Stimulated activated CD4-positive, alpha-beta T cell treated with anti-CD3 and anti-CD28 coated beads, TNF-alpha, amount 100 ng/mL, for 4 hours (primary cell): ENCODE measurements around the gene KCNIP3.

ENCODE experiments used
- DNase-seq, 3 experiments: peaks; one replicate each; pipeline ENCODE4 v3.0.0-alpha.2; 2020; ENCODE audit warnings: low read depth in 3 of 3

The KCNIP3 gene

DNA sequence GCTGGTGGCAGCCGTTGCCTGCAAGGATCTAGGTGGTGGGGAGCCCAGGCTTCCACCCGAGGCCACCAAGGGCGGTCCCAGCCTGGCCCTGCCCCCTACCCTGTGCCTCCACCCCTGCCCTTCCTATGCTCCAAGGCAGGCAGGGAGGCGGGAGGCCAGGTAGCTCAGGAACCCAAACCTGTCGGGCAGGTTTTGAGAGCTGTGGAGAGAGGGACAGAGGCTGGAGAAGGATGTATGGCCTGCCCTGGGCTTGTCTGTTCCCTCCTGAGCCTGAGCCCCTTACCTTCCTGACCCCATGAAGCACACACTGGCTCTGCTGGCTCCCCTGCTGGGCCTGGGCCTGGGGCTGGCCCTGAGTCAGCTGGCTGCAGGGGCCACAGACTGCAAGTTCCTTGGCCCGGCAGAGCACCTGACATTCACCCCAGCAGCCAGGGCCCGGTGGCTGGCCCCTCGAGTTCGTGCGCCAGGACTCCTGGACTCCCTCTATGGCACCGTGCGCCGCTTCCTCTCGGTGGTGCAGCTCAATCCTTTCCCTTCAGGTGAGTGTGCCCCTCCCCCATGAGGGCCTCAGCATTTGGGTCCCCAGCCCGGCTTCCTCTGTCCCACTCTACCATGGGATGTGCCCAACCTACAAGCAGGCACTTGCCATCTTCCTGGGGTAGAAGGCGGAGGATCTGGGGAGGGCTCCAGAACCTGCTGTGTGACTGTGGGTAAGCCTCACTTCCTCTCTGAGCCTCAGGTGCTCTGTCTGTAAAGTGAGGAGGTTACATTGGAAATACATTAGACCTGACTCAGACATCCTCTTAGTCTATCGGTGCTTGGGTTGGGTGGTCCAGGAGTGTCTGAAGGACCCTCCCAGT, 22.6 kb upstream of the KCNIP3 start, which contains the start of gene PROM2:
Gene PROM2 (plus strand): TSS at position 159 of the 860 bp plus-strand sequence. CDS start 137 bp downstream, at position 296.
- no peak for DNase-seq

DNA sequence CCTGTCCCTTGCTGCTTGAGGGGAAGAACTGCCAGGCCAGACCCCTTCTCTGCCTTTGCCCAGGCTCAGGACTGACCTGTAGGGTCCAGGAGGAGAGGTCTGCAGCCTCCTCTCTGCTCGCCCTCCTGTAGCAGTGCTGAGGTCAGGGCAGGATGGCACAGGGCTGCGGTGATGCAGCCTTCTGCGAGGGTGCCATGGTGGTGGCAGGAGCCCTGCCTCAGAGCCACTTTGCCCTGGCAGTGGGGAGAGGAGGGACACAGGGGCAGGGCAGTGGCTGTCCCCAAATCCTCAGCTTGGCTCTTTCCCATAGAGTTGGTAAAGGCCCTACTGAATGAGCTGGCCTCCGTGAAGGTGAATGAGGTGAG, 22.0 kb upstream of the KCNIP3 start:
- no peak for DNase-seq

DNA sequence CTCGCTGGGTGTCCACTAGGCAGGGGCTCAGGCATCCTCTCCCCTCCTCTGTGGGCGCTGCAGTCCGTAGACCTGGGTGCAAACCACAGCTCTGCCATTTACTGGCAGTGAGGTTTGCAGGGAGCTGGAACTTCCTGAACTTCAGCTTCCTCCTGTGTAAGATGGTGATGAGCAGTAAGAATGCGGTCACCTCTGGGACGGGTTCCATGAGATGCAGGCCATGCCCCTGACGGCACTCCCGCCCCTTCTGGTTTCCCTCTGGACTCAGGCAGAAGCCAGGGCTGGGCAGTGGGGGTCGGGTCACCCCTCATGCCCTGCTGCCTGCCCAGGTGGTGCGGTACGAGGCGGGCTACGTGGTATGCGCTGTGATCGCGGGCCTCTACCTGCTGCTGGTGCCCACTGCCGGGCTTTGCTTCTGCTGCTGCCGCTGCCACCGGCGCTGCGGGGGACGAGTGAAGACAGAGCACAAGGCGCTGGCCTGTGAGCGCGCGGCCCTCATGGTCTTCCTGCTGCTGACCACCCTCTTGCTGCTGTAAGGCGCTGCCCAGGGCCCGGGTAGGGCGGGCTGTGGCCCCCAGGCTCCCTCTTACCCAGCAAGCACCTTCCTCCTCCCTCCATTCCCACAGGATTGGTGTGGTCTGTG, 21.4 kb upstream of the KCNIP3 start:
- no peak for DNase-seq

DNA sequence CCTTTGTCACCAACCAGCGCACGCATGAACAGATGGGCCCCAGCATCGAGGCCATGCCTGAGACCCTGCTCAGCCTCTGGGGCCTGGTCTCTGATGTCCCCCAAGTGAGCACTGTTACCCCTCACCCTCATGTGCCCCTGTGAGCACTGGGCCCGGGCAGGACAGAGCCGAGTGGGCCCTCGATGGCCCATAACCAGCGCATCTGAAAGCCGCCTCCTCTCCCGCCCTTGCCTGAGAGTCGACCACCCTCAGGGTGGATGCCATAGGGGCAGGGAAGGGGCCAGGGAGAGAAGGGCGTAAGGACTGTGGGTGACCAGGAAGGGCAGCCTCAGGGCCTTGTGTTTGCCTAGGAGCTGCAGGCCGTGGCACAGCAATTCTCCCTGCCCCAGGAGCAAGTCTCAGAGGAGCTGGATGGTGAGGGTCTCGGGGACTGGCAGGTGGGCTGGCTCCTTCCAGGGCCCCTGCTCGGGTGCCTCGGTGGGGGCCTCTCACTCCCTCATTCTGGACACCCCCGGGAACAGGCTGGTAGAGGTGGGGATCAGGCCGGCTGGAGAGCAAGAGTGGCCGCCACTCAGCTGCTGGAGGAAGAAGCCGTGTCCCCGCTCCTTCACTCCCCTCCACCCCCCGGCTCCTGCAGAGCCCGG, 20.8 kb upstream of the KCNIP3 start:
- DNase-seq, result no peak

DNA sequence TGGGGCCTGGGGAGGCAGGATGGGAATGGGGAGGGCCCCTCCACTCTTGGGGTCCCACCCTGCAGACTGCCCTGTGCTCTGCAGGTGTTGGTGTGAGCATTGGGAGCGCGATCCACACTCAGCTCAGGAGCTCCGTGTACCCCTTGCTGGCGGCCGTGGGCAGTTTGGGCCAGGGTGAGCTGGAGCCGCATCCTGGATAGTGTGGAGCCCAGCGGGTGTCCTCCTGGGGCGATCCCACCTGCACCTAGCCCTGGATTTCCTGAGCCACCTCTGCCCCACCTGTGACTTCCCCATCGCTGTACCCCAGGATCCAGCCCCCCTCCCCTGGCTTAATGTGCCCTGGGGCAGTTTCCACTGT, 20.3 kb upstream of the KCNIP3 start:
- DNase-seq, result no peak

DNA sequence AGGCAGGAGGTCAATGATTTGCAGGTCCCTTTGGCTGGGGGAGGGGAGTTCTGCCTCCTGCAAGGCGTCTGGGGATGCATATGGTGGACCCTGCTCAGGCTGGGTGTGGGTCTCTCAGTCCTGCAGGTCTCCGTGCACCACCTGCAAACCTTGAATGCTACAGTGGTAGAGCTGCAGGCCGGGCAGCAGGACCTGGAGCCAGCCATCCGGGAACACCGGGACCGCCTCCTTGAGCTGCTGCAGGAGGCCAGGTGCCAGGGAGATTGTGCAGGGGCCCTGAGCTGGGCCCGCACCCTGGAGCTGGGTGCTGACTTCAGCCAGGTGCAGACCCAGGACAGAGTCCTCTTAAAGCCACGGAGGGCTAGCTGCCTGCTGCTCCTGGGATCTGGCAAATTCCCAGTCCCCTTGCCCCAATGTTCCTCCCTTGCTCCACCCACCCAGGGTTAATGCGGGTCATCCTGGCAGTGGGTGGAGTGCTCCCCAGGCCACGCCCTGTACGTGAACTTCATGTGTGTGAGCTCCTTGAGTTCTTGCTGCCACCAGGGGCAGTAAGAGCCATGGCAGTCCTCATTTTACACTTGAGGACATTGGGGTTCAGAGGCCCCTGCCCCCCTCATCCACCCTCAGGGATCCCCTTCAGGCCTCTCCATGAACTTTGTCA, 19.8 kb upstream of the KCNIP3 start:
- DNase-seq, result no peak

DNA sequence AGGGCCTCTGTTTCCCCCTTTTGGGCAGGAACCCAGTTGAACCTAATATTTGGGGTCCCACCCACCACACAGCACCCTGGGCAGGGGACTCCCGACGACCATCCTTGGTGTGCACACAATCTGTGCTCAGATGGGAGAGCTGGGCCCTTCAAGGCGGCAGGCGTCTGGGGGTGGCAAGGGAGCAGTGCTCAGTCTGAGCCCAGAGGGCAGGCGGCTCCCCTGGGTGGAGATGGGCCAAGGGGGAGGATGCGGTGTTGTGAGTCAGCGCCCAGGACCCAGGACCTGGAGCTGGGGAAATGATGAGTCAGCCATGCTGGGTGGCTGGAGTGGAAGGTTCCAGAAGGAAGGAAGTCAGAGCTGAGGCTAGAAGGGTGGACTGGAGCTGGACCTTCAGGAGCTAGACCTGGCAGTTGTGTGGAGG, 19.1 kb upstream of the KCNIP3 start:
- DNase-seq, result no peak

DNA sequence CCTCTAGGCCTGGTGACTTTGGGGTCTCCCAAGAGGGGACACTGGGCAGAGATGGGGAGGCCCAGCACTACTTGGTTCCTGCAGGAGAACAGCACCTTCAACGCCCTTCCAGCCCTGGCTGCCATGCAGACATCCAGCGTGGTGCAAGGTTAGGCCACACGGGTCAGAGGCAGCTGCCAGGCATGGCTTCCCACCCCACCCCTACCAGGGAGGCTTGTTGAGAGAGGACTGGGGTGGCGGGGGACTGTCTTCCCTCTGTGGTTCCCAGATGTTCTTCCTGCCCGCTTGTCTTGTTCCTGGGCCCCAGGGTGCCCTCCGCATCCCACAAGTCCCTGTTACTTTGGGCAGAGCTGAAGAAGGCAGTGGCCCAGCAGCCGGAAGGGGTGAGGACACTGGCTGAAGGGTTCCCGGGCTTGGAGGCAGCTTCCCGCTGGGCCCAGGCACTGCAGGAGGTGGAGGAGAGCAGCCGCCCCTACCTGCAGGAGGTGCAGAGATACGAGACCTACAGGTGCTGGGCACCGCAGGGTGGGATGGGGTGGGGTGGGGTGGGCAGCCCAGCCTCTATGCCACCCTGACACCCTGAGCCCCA, 18.4 kb upstream of the KCNIP3 start:
- DNase-seq, result no peak

DNA sequence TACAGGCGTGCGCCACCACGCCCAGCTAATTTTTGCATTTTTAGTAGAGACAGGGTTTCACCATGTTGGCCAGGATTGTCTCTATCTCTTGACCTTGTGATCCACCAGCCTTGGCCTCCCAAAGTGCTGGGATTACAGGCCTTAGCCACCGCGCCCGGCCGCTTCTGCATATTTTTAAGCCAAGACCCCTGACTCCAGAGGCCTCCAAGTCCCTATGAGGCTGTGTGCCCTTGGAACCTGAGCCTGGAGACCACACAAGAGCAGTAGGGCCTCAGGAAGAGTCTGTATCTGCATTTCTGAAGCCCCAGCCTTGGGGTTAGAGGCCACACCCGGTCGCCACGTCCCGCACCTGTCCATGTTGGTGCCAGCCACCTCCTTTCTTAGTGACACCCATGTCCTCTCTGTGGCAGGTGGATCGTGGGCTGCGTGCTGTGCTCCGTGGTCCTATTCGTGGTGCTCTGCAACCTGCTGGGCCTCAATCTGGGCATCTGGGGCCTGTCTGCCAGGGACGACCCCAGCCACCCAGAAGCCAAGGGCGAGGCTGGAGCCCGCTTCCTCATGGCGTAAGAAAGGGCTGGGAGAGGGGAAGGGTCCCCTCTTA, 17.6 kb upstream of the KCNIP3 start:
- DNase-seq, result no peak

DNA sequence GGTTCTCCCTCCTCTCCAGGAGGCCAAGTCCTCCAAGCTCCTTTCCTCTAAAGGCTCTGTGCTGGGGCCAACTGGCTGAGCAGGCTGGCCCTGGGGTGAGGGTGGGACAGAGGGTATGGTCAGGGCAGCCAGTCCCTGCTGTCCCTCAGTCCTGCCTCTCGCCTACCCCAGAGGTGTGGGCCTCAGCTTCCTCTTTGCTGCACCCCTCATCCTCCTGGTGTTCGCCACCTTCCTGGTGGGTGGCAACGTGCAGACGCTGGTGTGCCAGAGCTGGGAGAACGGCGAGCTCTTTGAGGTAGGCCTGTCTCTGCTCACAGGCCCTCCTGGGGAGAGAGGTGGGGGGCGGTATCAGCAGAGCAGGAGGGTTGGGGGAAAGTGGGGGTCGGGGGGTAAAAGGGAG, 16.1 kb upstream of the KCNIP3 start:
- DNase-seq, result no peak

DNA sequence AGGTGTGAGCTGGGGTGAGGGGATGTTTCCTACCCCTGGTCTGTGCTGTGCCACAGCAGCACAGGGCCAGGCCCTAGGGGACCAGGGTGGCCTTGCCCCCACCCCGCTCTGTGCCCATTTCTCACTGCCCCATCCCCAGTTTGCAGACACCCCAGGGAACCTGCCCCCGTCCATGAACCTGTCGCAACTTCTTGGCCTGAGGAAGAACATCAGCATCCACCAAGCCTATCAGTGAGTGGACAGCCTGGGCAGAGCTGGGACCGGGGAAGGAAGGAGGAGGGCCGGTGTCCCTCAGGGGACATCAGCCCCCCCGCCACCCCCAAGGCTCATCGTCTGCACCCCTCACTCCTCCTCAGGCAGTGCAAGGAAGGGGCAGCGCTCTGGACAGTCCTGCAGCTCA, 15.4 kb upstream of the KCNIP3 start:
- no peak for DNase-seq

DNA sequence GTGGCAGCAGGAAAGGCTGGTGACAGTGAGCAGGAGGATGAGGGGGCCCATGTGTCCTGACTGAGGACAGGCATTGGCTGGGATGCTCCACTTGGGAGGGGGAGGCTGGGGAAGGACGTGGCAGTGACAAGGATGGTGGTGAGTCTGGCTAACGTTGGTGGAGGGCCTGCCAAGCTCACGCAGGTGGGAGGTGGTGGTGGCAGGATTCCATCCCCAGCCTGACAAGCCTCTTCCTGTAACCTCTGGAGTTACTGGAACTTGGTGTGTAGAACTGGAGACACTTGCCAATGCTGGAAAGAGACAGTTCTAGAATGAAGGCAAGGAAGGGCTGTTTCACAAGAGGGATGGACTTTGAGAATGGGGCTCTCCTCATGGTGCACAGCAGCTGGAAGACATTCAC, 14.7 kb upstream of the KCNIP3 start:
- no peak for DNase-seq

DNA sequence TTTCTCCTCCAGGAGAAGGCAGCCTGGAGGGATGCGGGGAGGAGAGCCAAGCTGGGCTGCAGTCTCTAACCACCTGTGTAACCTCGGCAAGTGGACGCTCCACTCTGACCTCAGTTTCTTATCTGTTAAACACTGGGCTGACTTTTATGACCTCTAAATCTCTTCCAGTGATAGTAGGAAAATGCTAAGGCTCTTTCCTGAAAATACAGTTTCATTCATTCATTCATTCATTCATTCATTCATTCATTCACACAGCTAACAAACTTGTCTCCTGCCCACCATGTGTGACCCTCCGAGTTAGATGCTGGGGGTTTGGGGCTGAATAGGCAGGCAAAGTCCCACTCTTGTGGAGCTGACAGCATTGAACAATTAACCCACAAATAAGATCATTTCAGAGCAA, 13.6 kb upstream of the KCNIP3 start:
- DNase-seq, result no peak

DNA sequence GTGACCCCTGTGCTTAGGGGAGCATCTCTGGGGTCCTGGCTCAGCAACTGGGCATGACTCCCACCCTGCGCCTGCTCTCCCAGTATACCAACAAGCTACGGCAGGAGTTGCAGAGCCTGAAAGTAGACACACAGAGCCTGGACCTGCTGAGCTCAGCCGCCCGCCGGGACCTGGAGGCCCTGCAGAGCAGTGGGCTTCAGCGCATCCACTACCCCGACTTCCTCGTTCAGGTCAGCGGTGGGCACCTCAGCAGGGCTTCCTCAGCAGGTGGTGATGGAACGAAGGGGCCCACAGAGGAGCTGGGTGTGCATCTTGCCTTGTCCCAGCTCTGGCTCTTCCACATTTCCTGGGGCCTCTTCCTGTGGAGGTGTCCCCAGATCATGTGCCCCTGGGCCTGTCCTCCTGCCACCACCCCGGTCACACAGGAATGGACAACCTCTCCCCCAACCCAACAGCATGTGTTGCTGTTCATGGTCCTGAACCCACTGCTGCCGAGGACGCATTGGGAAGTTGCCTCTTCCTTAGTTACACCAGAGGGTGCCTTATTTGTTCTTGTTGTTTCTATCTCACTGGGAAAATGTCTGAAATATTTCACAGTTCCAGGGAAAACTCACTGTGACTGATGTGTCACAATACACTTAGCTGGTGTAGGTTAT, 12.1 kb upstream of the KCNIP3 start:
- DNase-seq, result no peak

DNA sequence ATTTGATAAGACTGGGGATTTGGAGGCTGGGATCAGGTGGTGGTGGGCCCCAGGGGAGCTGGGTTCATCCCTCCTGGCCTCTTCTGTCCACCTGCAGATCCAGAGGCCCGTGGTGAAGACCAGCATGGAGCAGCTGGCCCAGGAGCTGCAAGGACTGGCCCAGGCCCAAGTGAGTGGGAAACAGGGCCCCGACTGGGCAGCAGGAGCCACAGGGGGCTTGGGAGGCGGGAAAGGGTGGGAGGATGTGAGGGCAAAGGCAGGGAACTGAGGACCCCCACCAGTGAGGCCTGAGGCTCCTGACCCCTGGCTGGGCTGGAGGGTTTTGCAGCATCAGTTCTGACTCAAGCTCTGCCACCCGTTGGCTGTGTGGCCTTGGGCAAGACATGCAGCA, 11.6 kb upstream of the KCNIP3 start:
- no peak for DNase-seq

DNA sequence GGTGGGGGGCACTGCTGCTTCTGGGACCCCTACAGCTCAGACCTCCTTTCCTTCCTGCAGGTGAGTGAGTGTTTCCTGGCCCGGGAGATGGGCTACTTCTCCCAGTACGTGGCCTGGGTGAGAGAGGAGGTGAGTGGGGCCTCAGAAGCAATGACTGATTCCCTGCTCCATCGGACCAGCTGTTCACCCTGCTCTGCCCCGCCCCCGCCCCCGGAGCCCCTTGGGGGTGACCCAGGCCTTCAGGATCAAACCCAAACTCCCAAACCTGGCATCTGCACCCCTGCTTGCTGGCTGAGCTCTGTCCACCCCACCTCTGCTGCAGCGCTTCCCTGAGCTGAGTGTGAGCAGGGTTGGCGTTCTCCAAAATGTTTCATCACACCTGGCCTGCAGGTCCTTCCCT, 9.8 kb upstream of the KCNIP3 start:
- DNase-seq, result no peak

DNA sequence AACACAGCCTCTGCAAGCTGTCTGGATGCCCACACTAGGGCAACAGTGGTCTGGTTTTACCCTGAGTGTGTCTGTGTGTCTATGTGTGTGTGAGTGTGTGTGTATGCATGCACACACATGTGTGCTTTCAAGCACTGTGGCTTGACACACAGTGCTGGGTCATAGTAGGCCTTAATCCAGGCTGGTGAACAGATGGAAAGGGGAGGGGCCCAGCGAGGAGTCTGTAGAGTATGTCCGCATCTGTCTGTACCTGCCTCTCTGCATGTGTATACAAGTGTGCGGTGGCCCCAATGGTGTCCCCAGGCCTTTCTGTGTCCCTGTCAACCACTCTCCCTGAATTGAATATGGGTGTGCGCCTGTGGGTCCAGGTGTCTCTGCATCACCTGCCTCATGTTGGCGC, 9.3 kb upstream of the KCNIP3 start:
- DNase-seq, result no peak

DNA sequence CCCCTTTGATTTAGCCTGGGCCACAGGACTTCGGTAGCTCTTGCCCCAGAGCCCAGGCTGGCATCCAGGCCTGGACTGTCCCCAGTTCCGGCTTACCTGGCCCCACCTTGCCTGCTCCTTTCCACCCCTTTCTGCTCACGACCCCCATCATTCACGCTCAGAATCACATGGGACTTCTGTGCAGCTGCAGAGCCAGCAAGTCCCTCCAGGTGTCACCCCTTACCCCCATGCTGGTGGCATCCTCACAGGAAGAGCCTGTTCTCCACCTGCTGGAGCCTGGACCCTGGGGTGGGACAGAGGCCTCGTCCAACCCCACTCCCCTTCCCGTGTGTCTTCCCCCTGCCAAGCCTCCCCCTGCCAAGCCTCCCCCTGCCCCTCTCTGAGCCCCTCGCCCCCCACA, 7.9 kb upstream of the KCNIP3 start:
- DNase-seq, result no peak

DNA sequence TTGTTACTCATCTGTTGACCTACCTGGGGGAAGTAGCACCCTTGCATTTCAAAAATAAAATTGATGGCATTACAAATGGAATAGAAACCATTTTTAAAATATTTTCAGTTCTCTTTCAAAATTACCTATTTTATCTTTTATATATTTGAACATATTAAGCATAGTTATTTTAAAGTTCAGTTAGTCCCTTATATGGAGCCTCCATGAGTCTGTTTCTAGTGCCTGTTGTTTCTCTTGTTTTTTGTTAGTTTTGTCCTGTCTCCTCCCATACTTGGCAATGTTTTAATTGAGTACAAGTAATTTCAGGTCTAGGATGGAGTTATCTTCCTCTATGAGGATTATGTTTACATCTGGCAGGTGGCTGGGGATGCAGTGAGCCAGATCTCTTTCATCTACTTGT, 5.9 kb upstream of the KCNIP3 start:
- no peak for DNase-seq

DNA sequence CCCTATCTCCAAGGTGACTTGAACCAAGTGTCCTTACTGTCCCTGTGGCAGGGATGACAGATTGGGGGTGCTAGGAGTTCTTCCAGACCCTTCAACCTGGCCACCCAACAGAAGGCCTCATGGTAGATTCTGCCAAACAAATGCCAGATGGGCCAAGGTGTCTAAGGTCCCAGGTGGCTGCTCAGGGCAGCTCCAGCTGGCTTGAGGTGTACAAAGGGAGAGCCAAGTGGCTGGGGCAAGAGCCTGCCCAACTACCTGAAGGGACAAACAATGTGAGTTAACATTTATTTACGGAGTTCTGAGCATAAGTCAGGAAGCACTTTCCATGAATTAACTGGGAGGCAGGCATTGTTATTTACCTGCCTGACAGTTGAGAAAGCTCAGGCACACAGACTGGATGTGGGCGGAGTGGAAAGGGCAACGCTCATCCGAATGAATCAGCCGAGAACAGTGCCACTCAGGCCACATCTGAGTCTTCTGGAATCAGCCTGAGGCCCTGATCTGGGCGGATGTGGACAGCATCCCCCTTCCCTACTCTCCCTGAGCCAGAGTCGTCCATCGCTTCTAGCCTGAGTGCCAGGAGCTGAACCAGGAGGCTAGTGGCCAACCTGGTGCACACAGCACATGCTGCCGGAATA, 4.4 kb upstream of the KCNIP3 start:
- no peak for DNase-seq
